OCI-M1 (cell line): ENCODE data around the gene ARHGAP30.

Experiments used
- DNase-seq: peaks from one replicate; lab custom pipeline; 2025; lab: John Stamatoyannopoulos, UW

ARHGAP30 gene

DNA sequence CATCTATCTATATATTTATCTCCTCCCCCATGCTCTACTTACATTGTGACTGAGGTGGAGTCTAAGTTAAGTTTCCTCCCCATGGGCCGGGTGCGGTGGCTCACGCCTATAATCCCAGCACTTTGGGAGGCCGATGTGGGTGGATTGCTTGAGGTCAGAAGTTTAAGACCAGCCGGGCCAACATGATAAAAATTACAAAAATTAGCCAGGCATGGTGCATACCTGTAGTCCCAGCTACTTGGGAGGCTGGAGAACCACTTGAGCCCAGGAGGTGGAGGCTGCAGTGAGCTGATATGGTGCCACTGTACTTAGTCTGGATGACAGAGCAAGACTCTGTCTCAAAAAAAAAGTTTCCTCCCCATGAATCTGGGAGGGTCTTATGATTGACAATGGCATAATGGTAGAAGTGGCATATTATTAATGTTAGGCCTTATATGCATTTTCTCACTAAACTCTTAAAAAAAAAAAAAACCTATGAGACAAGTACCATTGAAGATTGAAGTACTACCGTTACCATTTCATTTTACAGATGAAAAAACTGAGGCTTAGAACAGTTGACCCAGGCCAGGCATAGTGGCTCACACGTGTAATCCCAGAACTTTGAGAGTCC, 60.0 kb downstream of the ARHGAP30 start:
- DNase-seq, result peak; percentile 35

GRCh38 chr1:161008869-161009510, 60.7 kb downstream of the ARHGAP30 start:
- no peak for DNase-seq

GRCh38 chr1:161007369-161007768, 62.3 kb downstream of the ARHGAP30 start:
- DNase-seq, result no peak

DNA sequence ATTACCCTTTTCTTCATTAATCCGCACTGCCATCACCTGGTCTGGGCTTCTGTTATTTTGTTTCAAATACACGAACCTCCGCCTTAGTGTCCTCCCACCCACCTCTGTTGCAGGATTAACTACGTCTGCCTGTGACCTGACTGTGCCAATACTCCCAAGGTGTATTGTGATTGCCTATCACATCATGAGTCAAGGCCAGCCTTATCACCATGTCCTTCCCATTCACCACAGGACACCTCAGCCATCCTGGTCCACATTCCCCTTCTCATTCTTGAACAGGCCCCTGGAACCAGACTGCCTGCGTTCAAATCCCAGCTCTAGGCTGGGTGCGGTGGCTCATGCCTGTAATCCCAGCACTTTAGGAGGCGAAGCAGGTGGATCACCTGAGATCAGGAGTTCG, 63.1 kb downstream of the ARHGAP30 start:
- DNase-seq, result no peak

DNA sequence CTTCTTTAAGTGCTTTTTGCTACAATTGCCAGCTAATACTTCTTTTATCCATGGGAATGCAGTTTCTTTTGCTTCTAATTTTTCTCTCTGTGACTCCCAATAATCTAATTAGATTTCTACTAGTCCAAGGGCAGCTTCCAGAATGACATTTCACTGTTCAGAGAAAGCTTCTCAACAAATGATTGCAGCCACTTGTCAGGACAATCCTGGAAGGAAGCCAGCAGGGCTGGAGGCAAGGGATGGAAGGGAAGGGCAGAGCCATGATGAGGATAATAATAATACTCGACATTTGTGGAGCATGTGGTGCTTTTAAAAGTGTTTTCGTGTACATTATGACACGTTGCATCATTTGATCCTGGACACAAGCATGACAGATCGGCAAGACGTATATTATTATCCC, 68.2 kb downstream of the ARHGAP30 start:
- DNase-seq, result no peak

DNA sequence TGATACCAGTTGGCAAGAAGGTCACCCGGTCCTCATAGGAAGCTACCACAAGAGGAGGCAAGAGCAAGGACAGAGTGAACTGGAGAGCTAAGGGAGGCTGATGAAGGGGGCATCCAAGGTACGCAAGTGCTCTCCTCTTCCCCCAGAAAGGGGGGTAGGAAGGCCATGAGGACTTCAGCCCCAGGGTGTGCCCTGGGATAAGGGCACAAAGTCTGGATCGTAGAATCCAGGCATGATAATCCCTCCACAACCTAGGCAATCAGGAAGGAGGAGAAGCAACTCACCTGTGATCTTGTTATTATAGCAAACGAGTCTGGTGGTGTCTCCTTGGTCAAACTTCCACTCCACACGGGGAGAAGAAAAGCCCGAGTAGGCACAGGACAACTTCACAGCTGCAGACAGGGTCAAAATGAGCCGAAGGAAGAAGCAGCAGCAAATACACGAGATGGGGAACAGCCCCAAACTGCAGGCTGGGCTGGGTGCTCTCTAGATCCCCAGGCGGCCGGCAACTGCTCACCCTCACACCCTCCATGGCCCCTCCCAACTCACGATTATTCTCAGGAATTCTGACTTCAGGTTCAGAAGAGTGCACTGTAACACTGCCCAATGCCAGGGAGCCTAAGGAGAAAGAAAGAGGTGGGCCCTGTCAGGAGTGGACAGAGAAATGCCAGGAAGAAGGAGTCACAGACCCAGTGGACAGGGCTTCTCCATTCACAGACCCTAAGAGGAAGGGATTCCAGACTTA, 68.8 kb downstream of the ARHGAP30 start:
- DNase-seq, result no peak

GRCh38 chr1:160999376-160999775, 70.3 kb downstream of the ARHGAP30 start:
- no peak for DNase-seq

DNA sequence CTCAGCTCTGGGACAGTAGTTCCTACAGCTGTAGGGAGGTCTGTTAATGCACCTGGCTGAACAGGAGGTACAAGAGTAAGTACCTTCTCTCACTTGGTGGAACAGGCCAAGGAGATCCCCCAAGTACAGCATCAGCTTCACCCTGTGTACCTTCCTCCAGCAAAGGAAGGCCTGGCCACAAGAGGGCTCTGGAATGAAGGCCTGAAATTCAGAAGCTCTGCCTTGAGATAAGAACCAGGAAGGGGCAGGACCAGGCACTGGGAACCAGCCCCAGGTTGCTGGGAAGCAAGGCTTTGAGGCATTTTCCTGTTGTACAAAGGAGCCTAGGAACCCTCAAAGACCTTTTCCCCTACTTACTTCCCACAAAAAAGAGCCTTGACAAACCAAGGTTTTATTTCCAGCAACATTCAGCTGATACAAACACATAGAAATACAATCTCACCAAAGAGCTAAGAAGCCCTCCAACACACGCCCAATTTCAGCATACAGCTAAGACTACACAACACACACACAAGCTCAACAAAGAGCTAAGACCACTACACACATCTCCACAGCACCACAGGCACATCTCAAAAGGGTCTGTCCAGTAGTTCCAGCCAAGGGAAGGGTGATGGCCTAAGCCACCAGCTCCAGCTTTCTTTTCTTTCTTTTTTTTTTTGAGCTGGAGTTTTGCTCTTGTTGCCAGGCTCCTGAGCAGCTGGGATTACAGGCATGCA, 72.2 kb downstream of the ARHGAP30 start:
- peak; percentile 88 for DNase-seq
